Lung (tissue), 12 donors: Measurements from ENCODE around the gene PARM1. TPM values are rescaled to one million over a fixed set of nuclear protein-coding genes. Genes with fewer than 3 reads are reported as not detected.

Experiments used
- ATAC-seq: fragments of 200-7000 bp; cut with Tn5 transposase; one replicate; pipeline ENCODE4 v1.9.1; 2020; ENCODE audit warnings: moderate number of reproducible peaks; ENCODE audit not compliant: insufficient read depth, low FRiP score
- DNase-seq, 3 donors: peaks; one replicate each; pipeline ENCODE4 v3.0.0-alpha.2; 2013 to 2017
- H3K27ac ChIP-seq, 2 donors: one replicate each; pipeline ENCODE4 v1.5.1; 2013; ENCODE audit warnings: mild to moderate bottlenecking in 2 of 2, moderate library complexity in 2 of 2, control low read depth in 1 of 2, inconsistent platforms in 1 of 2, low read depth in 1 of 2, low read length in 1 of 2
- H3K27me3 ChIP-seq, 3 donors: one replicate each; pipeline ENCODE4 v1.5.1; 2013; ENCODE audit warnings: low read length in 2 of 3; ENCODE audit not compliant: control insufficient read depth in 3 of 3, insufficient read depth in 3 of 3
- H3K36me3 ChIP-seq, 4 donors: one replicate each; pipeline ENCODE4 v1.5.1; 2013; ENCODE audit warnings: low read length in 4 of 4, mild to moderate bottlenecking in 1 of 4, moderate library complexity in 1 of 4; ENCODE audit not compliant: control insufficient read depth in 4 of 4, insufficient read depth in 4 of 4
- H3K4me1 ChIP-seq, 5 donors: one replicate each; pipeline ENCODE4 v1.5.1; 2013; ENCODE audit warnings: low read length in 5 of 5, mild to moderate bottlenecking in 2 of 5, moderate library complexity in 1 of 5; ENCODE audit not compliant: control insufficient read depth in 5 of 5, insufficient read depth in 5 of 5
- H3K4me3 ChIP-seq: one replicate; pipeline ENCODE4 v1.5.1; 2013; ENCODE audit warnings: mild to moderate bottlenecking, control low read depth, moderate library complexity
- H3K9ac ChIP-seq, 2 donors: one replicate each; pipeline ENCODE4 v1.5.1; 2013; ENCODE audit warnings: low read length in 2 of 2, control low read depth in 1 of 2; ENCODE audit not compliant: insufficient read depth in 1 of 2
- H3K9me3 ChIP-seq, 4 donors: one replicate each; pipeline ENCODE4 v1.5.1; 2013; ENCODE audit warnings: low read length in 3 of 4, mild to moderate bottlenecking in 1 of 4, moderate library complexity in 1 of 4; ENCODE audit not compliant: control insufficient read depth in 4 of 4, insufficient read depth in 3 of 4
- WGBS, 2 donors: extraction: QIAGEN DNeasy Blood & Tissue Kit; methylation state at CpG; one replicate each; pipeline ENCODE4 v1.1.7; 2013; 5-methylcytosine and 5-hydroxymethylcytosine counted together
- polyA plus RNA-seq, 2 donors: library from polyadenylated mRNA; stranded (reverse); fragments of 200-250 nt; gene quantifications; one replicate each; pipeline ENCODE4 v1.2.1, GENCODE V29; 2013
- total RNA-seq, 2 donors: library from RNA; depleted of rRNA in 1 of 2; stranded (reverse); fragments of >200 nt in 1 of 2; gene quantifications; one replicate each; pipeline ENCODE4 v1.2.1, GENCODE V29; 2014 to 2021
- TF ChIP-seq, protein P1 (sequence below): IDR thresholded peaks from 2 replicates; pipeline ENCODE4 v1.5.1; 2012; ENCODE audit warnings: mild to moderate bottlenecking; ENCODE audit errors: control extremely low read depth, extremely low read depth
- donor health status: control.
- donor health status: control.
- donor health status: Bipolar disorder and iron deficiency.
- donor health status: healthy.
- donor health status: DM: yes; HTN: yes; CAD: no.

The PARM1 gene
- total and polyA plus RNA-seq, 4 donors: 25.4 to 101 (median 40.5) TPM

DNA sequence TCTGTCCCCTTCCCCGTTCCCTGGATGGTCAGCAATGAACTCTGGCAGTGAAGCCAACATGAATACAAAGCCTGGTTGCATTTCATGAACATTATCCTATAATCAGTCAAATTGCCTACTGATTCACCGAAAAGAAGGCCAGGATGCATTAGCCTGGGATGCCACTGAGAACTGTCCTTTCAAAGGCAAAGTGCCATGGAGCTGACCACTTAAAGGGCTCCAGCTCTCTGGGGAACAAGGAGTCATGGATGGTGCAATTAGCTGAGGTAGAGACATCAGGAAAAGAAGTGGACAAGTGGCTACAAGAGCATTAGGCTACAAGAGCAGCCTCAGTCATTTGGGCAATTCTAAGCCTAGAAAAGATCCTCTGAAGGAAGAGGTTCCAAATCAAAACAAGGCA lies 69.0 kb downstream of the PARM1 start:
- Histone ChIP-seq H3K4me1 (peaks cover 0 to 9% (median 0%) of the 10 kb centered on the region in 5 donors), H3K27ac (no peak overlapping the region), H3K9ac (no peak overlapping the region), H3K36me3 (no peaks in the 10 kb centered on the region), H3K9me3 (peaks cover 0 to 2% (median 0%) of the 10 kb centered on the region in 4 donors), H3K27me3 (no peaks in the 10 kb centered on the region), H3K4me3 (no peak overlapping the region)
- TF ChIP-seq, protein P1, sequence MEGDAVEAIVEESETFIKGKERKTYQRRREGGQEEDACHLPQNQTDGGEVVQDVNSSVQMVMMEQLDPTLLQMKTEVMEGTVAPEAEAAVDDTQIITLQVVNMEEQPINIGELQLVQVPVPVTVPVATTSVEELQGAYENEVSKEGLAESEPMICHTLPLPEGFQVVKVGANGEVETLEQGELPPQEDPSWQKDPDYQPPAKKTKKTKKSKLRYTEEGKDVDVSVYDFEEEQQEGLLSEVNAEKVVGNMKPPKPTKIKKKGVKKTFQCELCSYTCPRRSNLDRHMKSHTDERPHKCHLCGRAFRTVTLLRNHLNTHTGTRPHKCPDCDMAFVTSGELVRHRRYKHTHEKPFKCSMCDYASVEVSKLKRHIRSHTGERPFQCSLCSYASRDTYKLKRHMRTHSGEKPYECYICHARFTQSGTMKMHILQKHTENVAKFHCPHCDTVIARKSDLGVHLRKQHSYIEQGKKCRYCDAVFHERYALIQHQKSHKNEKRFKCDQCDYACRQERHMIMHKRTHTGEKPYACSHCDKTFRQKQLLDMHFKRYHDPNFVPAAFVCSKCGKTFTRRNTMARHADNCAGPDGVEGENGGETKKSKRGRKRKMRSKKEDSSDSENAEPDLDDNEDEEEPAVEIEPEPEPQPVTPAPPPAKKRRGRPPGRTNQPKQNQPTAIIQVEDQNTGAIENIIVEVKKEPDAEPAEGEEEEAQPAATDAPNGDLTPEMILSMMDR: no peak
- 86 to 88% methylated on average over 2 of the region's 2 CpGs for WGBS, 2 donors
- no peak for DNase-seq
- no peak for ATAC-seq

DNA sequence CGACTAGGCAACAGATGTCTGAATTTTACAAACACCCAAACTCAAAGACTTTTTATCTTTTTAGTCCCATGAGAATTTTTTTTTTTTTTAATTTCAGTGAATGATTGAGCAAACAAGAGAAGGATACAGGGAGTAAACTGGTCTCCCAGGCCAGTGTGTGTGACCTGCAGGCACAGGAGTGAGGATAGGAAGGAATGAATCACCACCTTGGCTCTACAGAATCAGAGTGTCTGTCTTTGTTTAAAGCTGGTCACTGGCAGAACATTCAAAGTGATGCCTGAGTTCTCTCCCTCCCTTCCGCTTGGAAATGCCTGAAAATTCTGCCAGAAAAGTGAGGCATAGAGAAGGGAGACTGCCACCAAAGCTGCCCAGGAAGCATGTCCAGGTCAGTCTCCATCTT lies 69.5 kb downstream of the PARM1 start:
- Histone ChIP-seq H3K36me3 (no peaks in the 10 kb centered on the region), H3K9me3 (peaks cover 0 to 2% (median 0%) of the 10 kb centered on the region in 4 donors), H3K4me3 (no peak overlapping the region), H3K4me1 (peaks cover 0 to 9% (median 0%) of the 10 kb centered on the region in 5 donors), H3K27ac (no peak overlapping the region), H3K9ac (no peak overlapping the region), H3K27me3 (no peaks in the 10 kb centered on the region)
- TF ChIP-seq, protein P1: no peak
- 85 to 88% methylated on average over 2 of the region's 2 CpGs for WGBS, 2 donors
- ATAC-seq: no peak
- no peak for DNase-seq

DNA sequence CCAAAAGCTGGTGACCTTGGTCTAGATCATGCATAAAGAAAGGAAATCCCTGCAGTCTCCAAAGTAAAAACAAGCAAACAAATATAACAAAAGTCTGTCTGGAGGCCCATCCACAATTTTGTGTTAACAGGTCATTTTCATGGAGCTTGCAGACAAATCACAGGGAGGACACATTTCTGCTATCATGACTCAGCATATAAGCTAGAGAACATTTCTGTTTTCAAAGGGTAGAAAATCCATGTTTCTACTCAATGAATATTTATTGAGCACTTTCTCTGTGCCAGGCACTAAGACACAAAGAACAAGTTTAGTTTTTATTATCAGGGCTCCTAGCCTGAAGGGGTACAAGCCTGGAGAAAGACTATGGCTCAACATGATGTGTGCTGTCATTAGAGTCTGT lies 71.1 kb downstream of the PARM1 start:
- Histone ChIP-seq H3K9me3 (peaks cover 0 to 5% (median 0%) of the 10 kb centered on the region in 4 donors), H3K27me3 (no peaks in the 10 kb centered on the region), H3K36me3 (no peaks in the 10 kb centered on the region), H3K4me3 (no peak overlapping the region), H3K27ac (peak overlapping the region in 1 of 2 donors; percentile 33), H3K9ac (no peak overlapping the region), H3K4me1 (peaks cover 0 to 9% (median 0%) of the 10 kb centered on the region in 5 donors)
- TF ChIP-seq, protein P1: no peak
- DNase-seq: no peak
- ATAC-seq: no peak
